ENCODE results near the gene MYL3.

The MYL3 gene

DNA sequence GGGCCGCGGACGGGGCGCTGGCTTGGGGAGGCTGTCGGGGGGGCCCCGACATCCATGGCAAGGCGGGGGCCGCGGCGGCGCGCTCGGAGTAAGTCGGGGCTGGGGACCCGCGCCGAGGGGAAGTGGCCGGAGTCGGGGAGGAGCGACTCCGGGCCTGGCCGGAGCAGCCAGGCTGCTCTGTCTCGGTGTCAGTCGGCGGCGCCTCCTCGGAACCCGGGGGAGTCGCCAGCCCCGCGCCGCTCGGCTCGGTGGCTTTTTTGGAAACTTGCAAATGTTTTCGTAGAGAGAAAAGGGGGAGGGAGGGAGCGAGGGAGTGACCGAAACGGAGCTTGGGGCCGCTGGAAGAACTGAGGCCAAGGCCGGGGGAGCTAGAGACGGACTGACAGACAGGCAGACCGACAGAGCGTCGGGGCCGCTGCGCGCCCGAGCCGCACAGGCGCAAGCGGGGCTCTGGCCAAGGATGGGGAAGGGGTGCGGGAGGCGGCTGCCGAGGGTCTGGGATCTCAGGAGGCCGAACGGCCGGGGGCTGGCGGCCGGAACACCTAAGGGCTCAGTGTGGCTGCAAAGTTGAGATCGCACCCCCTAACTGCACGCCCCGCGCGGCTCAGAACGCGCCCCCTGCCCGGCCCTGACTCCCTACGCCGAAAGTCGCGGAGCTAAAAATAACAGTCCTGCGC lies 19.3 kb upstream of the MYL3 start:
- no peak for DNase-seq

DNA sequence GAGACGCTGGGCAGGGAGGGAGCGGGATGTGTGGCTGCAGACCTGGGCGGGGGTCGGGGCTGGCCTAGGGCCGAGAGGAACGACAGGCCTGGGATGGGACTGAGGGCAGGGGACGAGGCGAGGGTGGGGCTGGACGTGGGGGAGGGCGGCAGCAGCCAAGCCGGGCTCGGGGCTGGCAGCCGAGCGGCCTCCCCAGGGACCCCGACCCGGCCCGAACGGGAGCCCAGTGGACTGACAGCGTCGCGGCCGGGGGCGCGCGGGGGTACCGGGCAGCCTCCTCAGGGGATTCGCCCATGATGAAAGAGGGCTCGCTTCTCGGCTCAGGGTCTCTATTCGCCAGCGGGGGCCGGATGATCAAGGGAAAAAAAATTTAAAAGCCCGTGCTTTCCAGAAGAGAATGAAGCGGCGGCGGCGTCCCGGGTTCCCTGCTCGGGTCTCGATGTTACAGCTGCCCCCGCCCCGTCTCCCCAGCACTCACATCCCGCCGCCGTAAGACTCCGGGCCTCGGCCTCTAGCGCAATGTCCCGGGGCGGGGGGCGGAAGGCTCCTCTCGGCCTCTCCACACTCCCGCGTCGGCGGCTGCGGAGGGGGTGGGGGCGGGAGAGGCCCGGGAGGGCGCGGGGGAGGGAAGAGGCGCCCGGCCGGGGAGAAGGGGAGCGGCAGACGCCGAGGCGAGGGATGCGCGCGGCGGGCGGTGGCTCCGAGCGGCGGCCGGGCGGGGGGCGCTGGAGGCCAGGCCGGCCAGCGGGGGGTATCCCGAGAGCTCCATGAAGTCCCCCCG lies 18.5 kb upstream of the MYL3 start:
- DNase-seq, result no peak

DNA sequence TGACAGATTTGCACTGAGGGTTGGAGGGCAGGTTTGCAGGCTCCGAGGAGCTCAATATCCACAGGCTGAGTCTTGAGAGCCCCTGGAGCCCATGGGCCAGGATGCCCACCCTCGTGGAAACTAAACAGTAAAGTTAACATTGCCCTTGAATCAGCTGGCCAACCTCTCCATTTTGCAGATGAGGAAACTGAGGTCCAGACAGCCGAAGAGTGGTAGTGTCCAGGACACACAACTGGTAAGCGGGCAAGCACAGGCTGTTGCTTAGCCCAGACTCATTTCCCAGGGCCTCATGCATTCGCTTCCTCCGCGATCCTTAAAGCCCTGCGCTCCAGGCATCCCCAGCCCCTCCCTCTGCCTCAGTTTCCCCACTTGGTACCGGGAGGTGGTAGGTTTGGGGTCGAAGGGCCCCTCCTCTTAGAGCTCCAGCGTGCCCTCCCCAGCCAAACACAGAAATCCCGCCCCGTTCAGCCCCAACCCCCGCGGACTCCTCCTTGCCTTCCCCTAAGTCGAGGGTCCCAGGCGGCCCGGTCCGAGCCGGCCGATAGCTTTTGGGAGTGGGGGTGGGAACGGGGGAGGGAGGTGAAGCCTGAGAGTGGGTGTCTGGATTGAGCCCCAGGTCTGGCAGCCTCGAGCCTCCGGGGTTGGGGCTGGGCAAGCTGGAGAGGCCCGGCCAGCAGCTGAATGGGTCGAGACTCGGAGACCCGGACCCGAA lies 17.8 kb upstream of the MYL3 start:
- DNase-seq, result no peak

DNA sequence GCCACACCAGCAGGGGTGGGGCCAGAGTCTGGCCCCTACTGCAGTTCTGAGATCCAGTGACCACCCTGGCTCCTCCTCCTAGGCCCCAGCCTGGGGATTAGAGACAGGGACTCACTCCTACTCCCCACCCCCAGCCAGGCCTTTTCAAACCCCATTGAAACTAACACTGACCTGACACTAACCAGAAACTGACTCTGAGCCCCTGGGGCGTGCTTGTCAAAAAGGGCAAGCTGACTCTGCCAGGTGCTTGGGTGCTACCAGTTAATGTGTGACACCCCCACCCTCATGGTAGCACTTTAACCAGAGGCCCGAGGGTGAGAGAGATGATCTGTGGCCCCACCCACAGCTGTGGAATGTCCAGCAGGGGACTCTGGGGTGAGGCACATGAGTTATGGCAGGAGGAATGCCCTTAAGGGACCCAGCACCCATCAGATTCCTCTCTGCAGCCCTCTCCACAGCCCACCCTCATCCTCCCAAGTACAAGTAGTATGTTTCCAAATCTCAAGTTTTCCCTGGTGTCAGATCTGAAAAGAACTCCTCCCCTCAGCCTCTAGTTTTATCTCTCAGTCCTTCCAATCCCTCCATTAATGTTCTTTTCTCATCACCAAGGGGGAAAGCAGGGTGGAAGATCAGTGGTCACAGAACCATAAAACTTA lies 15.7 kb upstream of the MYL3 start:
- DNase-seq, result no peak

DNA sequence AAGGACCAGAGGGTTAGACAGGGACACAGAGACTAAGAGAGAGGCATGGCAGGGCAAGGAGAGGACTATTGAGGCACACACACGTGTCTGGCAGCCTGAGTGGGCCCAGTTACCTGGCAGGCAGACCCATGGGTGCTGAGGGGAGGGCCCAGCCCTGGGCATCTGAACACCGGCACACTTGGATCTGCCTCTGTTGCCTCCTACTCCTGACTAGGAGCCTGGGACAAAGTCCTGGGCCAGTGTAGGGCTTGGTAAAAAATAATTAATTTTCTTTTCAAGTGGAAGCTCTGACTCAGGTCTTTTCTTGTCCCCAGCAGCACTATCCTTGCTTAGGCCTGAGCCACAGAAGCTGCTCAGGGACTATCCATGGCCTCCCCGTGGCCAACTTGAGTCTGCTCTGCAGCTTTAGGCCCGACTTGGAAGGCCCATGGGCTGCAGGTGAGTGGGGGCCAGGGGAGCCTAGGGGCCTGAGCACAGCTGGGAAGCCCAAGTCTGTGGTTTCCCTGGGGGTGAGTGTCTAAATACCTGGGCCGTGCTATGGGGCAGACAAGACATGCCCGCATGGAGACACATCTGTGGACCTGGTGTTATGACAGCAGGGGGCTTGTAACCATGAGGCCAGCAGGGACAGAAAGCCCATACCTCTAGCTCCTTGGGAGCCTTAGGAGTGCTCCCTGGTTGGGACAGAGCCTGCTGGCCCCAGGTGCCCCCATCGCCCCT lies 14.3 kb upstream of the MYL3 start, which contains the start of gene PTH1R:
Gene PTH1R, plus strand, starts transcription at position 316 of the 720 bp plus-strand sequence. CDS start 5,839 bp downstream, outside the sequence.
- no peak for DNase-seq

DNA sequence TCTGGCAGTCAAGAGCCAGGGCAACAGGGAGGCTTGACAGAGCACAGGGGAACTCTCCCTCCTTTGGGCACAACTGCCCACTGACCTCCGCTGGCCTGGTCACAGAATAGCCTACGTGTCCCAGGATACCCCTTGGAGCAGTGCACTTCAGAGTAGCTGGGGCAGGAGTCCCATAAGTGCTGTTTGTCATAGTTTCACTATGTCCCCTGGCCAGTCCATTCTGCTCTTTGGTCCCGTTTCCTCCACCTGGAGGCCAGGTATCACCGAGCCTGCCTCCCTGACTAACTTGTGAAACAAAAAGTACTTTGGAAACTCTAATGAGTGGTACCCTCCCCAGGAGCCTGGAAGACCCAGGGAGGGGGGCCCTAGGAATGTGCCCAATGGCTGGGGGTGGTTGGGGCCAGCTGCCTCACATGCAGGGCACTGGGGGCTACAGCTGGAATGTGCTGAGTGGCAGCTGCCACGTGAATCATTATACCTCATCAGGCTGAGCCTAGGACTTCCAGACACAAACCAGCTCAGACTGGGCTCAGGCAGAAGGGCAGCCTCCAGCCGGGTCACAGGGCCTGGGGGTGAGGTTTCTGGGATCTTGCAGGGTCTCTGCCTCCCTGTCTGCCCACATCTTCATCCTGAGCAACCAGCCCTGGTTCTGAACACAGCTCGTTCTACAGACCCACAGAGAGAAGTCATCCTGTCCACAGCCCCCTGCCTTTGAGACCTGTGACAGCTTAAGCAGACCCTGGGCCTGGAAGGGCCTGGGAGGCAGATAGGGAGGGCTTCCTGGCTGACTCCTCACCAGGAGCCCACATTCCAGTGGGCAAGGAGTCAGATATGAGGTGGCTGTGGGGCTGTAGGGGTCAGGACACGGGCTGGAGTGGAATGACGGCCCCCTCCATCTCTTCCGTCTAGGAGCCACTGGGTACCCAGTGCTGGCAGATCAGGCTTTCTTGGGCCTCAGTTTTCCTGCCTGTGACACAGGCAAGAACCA lies 13.4 kb upstream of the MYL3 start:
- DNase-seq, result no peak

DNA sequence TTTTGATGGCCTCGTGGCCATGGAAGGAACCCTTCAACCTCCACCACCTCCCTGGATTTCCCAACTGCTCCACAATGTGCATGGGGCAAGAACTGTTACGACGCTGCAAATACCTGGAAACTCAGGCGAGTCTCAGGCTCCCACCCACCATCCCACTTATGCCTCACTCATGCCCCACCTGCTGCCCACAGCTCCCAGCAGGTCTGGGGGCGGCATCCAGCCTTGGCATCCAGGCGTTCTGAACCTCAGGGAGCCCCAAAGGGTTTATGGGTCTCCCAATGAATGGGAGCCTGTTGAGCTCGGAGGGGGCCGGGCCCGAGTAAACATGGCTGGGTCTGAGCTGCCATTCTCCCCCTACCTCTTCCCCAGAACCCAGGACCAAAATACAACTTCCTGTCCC lies 12.3 kb upstream of the MYL3 start:
- DNase-seq, result no peak

DNA sequence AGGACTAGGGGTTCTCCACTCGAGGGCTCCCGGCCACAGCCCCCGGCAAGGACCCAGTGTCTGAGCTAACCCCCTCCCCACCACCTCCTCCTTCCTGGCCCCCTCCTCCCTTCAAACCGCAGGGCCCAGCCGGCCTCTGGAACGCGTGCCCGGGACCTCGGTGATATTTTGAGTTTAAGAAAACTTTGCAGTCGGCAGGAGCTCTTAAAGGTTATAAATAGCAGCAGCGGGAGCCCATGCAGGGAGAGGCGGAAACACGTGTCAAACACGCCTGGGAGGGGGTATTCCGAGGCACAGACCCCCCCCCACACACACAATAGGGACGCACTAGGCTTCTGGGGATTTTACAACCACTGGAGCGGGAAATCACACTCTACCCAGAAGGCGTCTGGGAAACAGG lies 11.2 kb upstream of the MYL3 start:
- no peak for DNase-seq

DNA sequence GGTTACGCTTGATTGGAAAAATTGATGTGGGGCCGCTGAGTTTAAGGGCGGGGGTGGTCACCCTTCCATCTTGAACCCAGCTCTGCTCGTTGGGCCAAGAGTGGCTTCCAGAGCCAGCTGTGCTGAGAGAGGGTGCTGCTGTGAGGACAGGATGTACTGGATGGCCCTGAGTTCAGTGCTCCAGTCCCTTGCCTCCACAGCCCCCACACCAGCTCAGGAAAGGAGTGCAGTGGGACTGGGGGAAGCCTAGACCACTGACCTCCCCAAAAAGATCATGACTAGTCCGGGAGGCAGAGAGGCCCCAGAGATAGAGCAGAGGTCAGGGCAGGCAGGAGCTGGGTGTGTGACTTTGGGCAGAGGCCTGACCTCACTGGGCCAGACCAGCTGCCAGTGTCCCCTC lies 10.3 kb upstream of the MYL3 start:
- no peak for DNase-seq

DNA sequence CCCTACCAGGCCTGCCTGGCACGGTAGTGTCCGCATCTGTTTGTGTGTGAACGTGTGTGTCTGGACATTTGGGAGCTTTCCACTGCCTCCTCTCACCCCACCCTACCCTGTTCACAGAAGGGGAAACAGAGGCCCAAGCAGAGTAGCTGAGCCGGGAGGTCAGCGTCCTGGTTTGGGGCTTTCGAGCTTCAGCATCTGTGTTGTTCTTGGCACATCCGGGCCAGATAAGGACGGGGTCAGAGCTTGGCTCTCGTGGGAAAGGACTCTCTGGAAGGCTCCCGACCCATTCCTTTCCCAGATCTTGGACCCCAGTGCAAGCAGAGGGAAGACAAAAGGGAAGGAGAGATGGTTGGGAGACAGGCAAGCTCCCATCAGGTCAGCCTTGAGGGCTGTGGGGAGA lies 8.0 kb upstream of the MYL3 start:
- DNase-seq, result no peak

DNA sequence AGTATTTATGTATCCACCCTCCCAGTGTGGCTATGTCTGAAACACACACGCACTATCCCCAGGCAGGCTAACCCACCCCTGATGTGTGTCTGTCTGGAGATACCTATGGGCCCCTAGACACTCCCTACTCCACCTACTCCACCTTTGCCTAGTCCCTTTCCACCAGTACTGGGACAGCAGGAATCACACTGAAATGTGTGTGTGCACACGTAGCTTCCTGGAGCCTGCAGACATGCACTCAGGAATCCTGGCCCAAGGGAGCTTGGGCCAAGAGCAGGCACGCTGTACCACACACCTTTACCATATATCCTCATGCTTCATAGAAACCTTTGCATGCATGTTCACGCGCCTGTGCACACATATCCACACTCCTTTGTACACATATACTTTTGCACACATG lies 7.4 kb upstream of the MYL3 start:
- no peak for DNase-seq

DNA sequence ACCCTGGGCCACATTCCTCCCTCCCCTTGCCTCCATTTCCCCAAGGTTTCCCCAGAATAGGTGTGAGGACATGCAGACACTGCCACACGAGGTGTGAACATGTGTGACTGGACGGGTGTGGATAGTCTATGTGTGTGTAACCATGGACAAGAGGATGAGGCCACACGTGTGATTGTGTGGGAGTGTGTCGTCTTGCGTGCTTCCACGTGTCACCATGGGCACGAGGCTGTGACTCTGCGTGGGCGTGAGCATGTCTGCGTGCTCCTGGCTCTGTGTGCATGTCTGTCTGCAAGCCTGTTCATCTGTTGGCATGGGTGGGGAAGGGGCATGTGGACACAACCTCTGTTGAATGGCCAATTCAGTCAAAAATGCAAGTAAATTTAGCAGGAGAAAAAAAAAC lies 6.2 kb upstream of the MYL3 start:
- no peak for DNase-seq

DNA sequence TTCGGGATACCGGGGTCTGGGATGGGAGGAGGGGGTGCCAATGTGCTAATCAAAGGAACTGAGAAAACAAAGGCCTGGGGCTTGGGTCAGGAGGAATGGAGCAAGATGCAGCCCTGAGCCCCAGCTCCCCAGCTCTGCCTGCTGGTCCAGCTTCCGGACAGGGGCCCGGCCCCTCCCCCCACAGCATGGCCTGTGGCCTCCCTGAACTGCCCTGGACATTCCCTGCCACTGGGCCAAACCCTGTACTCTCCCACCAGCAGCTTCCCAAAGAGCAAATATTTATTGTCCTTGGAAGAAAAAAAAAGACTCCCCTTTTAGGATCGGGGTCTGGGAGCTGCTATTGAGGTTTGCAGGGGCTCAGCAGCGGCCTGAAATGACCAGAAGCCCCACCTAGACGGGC lies 5.7 kb upstream of the MYL3 start:
- DNase-seq, result no peak

DNA sequence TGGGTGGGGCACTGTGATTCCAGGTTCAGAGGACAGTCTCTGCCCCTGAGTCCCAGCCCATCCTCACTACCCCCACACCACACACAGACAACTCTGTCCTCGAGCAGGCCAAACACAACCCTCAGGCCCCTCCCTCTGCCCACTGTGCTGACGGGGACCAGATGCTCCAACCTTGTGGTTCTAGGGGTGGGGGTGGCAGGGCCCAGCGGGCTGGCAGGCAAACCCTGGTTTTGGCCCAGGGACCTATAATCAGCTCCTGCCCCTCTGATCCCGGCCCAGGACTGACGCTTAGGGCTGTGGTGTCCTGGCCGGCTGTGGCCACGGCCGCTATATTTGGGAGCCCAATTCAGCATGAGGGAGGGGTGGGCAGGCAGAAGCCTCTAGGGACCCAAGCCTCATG lies 5.0 kb upstream of the MYL3 start:
- no peak for DNase-seq

DNA sequence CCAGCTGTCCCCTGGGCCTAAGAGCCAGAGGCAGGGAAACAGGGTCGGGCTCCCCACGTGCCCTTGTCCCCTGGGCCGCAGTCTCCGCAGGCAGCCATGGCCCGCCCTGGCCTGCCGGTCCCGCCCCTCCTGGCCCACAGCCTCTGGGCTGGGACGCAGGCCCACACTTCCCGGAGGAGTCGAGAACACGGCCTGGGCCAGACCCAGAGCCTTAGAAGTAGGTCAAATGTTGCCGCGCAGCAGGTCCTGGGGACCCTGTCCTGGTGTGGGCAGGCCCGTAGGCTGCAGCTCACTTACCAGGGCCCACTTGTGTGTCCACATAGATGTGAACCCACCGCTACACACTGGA lies 4.3 kb upstream of the MYL3 start:
- DNase-seq, result no peak

DNA sequence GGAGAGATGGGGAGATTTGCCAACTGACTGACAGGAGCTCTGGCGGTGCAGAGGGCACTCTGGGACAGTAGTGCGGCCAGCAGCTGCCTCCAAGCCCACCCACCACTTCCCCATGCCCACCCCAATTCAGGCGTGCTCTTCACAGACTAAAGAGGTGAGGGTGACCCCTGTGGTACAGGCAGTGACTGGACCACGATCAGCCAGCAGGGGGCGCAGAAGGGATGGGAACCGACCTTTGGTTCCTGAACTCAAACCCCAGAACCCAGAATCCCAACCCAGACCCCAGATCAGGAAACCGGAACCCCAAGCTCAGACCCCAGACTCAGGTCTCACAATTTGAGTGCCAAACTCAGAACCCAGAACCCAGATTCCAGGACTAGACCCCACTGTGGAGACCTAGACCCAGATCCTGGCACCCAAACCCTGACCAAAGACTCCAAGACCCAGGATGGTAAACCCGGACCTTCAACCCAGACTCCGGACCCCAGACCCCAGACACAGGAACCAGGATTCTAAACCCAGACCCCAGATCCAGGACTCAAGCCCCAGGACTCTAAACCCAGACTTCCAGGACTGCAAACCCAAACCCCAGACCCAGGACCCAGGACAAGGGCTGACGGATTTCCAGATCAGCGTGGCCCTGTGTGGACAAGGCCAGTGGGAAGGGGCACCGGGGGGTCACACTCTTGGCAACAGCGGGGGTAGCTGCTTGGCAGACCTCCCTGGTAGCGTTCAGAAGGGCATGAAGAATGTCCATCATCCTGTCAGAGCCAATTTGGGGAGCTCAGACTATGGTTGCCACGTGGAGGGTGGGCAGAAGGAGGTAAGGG lies 3.7 kb upstream of the MYL3 start:
- no peak for DNase-seq

DNA sequence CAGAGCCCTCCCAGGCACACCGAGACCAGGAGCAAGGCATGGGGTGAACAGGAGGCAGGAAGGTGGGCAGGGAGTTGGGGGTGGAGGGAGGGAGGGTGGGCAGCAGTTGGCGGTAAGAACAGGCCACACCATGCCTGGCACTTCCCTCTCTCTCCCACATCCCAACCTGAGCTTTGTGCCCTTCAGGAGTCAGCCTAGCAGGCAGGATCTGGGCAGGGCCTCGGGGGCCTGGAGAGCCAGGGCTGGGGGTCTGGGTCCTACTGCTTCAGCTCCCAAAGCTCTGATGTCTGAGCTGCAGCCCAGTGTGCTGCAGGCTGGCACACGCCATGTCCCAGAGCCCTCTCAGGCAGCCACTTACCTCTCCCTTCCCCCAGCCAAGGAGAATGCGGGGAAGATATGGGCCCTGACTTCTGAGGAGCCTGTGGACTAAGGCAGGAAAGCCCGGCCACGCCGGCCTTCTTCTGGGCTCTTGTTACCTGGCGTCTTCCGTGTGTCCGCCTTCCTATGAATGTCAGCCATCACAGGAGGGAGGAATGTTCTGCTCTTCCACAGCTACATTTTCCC lies 2.9 kb upstream of the MYL3 start:
- DNase-seq, result no peak

DNA sequence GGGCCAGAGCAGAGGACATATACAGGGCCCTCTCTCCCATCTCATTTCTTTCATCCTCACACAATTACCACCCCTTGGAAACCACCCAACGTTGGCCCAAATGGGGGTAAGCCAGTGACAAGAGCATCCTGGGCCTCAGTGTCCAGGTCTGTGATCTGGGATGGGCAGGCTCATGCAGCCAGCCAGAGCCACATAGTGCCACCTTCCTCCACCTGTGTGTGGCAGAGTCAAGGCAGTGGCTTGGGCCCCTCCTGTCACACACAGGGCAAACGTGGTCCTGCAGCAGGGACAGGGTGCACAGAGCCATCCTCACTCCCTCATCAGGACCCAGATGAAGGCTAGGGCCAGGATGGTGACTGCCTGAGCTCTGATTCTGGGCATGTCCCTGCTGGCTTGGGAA lies 2.3 kb upstream of the MYL3 start:
- DNase-seq, result no peak

DNA sequence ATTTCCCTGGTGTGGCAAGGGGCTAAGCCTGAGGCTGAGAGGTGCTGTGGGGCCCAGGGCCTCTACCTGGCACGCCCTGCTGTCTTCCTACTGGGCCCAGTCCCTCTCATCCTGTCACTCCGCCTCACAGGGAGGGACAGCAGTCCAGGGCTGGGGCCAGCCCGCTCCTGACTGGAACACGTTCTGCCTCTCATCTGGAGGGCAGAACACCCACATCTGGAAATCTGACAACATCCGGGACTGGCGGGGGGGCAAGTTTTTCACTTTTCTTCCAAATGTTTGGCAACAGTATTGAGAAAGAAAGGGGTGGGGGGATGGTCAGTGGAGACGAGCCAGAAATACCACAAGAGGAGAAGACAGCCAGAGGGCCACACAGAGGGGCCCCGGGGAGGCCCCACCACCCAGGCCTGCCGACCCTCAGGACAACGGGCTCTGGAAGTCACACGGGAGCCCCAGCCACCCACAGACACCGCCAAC lies 1.8 kb upstream of the MYL3 start:
- no peak for DNase-seq

All from NCI-H446 treated with DMSO at 0.1 percent for 48 hours (cell line).